GM12891 (cell line): ENCODE results near the gene HMCN1.

ENCODE experiments used
- DNase-seq: peaks from one replicate; pipeline ENCODE4 v3.0.0; 2011; ENCODE audit warnings: low spot score; ENCODE audit not compliant: insufficient read length
- FAIRE-seq: peaks from 2 replicates; lab custom pipeline; 2011; peaks lifted over from hg19 to GRCh38; lab: Jason Lieb, UNC
- PAX5 ChIP-seq: IDR thresholded peaks from 2 replicates; pipeline ENCODE4 v1.6.1; 2011; ENCODE audit warnings: low read length, moderate library complexity, mild to moderate bottlenecking; ENCODE audit not compliant: insufficient read depth, severe bottlenecking
- POLR2A ChIP-seq: IDR thresholded peaks from 2 replicates; pipeline ENCODE4 v1.6.1; 2011; ENCODE audit warnings: low read depth, low read length, control low read depth
- POLR2AphosphoS5 ChIP-seq: IDR thresholded peaks from 2 replicates; pipeline ENCODE4 v1.6.1; 2011; ENCODE audit warnings: low read depth, low read length, control low read depth
- POU2F2 ChIP-seq: IDR thresholded peaks from 2 replicates; pipeline ENCODE4 v1.6.1; 2011; ENCODE audit warnings: low read depth, mild to moderate bottlenecking, control low read depth, low read length, moderate library complexity
- SPI1 ChIP-seq: IDR thresholded peaks from 2 replicates; pipeline ENCODE4 v1.6.1; 2011; ENCODE audit warnings: low read depth, low read length, control low read depth
- TAF1 ChIP-seq: IDR thresholded peaks from 2 replicates; pipeline ENCODE4 v1.6.1; 2011; ENCODE audit warnings: low read depth, low read length, control low read depth

The HMCN1 gene

DNA sequence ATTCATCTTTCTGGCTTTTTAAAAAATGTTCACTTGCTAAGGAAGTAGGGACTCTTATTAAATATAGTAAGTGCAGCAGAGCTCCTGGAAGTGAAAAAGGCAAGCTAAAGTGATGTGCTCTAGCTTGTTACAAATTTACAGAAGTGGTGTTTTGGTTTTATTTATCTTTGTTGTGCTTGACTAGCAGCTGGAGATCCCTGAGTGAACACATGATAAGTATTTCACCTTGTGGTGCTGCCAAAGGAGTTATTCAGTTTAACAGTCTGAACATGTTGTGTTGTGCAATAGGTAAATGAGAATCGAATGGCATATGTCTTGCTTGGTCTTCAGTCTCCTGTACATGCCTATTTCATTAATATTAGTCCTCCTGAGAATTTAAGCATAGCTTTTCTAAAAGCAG, 325.1 kb downstream of the HMCN1 start:
- DNase-seq (no peak), FAIRE-seq (no peak)
- TF ChIP-seq POU2F2 (no peak), TAF1 (no peak), POLR2AphosphoS5 (no peak), POLR2A (no peak), SPI1 (no peak), PAX5 (no peak)

DNA sequence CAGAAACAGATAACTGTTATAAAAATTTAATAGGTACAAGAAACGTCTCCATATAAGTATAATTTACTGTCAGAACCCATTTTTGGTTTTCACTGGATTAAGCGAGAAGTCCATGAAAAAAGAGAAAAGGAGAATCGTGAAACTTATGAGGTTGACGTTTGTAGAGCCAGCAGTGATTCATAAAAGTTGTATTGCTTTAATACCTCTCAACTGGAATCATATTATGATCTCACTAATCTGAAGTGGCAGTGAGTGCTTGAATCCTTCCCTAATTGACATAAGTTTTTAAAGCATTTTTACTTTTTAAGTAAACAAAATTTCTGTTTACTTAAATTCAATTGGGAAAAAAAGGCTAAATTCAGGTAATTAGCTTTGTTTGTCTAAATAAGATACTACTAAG, 325.6 kb downstream of the HMCN1 start:
- FAIRE-seq = no peak
- DNase-seq = no peak
- TF ChIP-seq POLR2A (no peak), POU2F2 (no peak), PAX5 (no peak), TAF1 (no peak)

DNA sequence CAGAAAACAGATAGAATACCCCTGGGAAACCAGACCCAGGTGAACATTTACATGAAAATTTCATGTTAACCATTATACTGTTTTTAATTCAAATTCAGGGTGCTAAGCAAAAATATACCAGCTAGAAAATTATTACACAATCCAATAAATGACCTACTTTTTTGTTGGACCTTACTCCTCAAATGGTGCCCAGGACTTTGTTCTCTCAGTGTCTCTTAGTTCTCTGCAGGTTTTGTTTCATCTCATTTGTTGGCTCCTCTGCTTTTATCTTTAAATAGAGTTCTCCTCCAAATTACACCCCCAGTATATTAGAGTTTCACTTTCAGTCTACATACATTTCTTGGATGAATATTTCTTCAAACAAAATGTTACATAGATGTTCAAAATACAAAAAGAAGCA, 326.0 kb downstream of the HMCN1 start:
- TF ChIP-seq POLR2A (no peak), POU2F2 (no peak), PAX5 (no peak), TAF1 (no peak), POLR2AphosphoS5 (no peak), SPI1 (no peak)
- DNase-seq = no peak
- no peak for FAIRE-seq

DNA sequence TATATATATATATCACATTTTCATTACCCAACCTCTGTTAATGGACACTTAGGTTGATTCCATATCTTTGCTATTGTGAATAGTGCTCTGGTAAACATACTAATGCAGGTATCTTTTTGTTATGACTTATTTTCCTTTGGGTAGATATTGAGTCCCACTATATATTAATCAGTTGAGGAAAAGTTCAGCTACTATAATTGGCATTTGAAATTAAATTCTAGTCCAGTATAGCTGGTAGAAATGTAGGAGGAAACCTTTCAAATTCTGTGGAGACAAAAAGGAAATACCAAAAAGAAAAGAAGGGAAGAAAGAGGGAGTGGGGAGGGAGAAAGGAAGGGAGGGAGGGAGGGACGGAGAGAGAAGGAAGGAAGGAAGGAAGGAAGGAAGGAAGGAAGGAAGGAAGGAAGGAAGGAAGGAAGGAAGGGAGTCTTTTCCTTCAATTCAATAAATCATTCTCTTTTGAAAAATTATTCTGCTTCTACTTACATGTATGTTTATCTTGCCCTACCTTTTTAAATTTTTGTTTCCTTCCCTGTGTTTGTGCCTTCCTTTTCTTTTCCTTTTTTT, 329.0 kb downstream of the HMCN1 start:
- DNase-seq (no peak), FAIRE-seq (no peak)
- TF ChIP-seq PAX5 (no peak), POLR2A (no peak), TAF1 (no peak), POU2F2 (no peak), SPI1 (no peak), POLR2AphosphoS5 (no peak)

DNA sequence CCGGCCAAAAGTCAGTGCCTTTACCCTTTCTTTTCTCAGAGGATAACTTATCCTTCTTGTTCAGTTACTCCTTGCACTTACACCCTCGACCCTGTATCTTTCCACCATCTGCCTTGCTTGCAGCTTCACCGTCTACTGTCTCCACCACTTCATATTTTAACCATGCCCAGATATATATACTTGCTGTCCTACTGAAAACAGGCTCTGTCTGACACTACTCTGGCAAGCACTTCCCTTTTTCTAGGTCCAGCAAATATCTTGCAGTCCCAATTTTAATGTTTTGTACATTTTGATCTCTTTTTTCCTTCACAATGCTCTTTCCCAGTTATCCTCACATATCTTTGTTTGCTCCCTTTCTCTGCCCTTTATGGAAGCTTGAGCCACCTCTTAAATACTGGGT, 332.2 kb downstream of the HMCN1 start:
- TF ChIP-seq SPI1 = peak; percentile 69
- TF ChIP-seq POU2F2 = no peak
- no peak for DNase-seq
- FAIRE-seq = no peak

DNA sequence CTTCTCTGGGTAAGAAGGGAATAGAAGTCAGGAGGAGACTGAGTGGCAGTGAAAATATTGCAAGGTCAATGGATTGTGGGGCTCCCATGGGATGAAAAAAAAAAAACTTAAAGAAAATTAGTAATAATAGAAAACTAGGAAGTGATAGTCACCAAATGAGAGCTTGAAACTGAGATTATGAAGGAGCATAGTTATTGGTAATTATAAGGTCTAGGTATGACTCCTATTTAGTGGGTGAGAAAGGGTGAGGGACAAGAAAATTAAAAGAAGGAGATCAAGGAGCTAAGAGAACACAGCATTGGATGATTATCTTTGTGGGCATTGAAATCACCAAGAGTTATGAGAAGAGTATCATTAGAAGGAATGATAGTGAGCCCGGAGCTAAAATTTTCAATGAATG, 339.5 kb downstream of the HMCN1 start:
- TF ChIP-seq POU2F2 (no peak), TAF1 (no peak), POLR2AphosphoS5 (no peak), SPI1 (peak; percentile 21; the same call in 1 of the 2 replicates), POLR2A (no peak)

DNA sequence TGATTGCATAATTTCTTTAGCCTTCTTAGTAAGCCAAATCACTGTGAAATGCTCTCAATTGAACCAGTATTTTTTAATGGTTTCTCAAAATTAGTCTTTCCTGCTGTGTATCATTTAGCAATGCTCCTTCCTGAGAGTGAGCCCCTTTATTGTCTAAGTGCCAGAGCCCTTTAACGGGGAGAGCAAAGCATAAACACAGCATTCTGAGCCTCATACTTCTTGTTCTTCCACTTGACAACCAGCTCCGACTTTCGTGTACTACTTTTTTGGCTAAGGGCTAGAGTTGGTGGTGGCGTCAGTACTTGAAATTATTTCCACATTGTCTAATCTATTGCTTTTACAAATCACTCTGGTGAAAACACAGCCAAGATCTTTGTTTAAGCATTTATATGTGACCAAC, 341.8 kb downstream of the HMCN1 start:
- TF ChIP-seq POU2F2 (no peak), POLR2A (no peak), TAF1 (no peak), SPI1 (no peak), POLR2AphosphoS5 (no peak), PAX5 (no peak)
- FAIRE-seq (no peak), DNase-seq (no peak)

More for the DNA sequence above, 339.5 kb downstream of the HMCN1 start:
- FAIRE-seq (no peak), DNase-seq (no peak)

DNA sequence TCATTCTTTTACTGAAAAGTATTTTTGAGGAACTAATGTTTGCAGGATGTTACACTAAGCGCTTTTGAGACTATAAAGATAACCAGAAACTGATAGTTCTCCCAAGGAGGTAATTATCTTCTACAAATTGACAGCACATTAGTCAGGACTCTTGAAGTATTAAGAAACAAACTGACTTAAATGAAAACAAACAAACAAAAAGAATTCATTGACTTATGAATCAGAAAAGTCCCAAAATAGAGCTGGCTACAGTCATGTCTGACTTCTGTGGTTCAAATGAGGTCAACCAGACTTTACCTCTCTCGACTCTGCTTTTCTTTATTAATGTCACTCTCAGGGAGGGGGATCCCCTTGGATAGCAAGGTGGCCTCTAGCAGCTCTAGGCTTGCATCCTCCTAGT, 344.1 kb downstream of the HMCN1 start:
- FAIRE-seq (no peak), DNase-seq (no peak)
- no peak for TF ChIP-seq SPI1
- no peak for TF ChIP-seq POLR2A
- no peak for TF ChIP-seq POU2F2
- no peak for TF ChIP-seq TAF1
- TF ChIP-seq POLR2AphosphoS5 = no peak
- no peak for TF ChIP-seq PAX5

DNA sequence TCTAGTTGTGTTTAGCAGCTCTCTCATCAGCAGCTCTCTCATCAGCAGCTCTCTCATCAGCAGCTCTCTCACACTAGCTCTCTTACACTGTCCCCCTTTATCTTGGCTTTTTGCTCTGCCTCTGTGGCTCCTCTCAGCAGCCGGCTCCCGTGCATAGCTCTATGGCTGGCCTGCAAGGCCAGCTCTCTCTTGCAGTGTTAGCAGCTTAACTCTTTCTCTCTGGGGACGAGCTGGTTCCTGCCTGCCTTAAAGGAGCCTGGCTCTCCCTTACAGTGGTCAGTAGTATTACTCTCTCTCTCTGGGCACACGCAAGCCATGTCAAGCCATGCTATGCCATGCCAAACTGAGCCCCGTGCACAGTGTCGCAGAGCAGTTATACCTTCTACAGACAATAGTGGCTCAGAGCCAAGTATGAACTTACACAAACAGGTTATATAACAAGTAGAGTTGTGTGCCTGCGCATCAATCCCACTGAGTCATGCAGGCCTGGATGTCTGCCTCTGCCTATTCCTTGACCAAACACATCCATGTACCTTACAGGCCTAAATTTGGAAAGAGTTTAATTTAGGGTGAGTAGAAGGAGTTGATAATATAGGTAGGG, 345.0 kb downstream of the HMCN1 start:
- TF ChIP-seq POLR2AphosphoS5 (no peak), PAX5 (no peak), SPI1 (no peak), TAF1 (no peak), POU2F2 (no peak), POLR2A (no peak)
- no peak for DNase-seq
- FAIRE-seq = no peak

DNA sequence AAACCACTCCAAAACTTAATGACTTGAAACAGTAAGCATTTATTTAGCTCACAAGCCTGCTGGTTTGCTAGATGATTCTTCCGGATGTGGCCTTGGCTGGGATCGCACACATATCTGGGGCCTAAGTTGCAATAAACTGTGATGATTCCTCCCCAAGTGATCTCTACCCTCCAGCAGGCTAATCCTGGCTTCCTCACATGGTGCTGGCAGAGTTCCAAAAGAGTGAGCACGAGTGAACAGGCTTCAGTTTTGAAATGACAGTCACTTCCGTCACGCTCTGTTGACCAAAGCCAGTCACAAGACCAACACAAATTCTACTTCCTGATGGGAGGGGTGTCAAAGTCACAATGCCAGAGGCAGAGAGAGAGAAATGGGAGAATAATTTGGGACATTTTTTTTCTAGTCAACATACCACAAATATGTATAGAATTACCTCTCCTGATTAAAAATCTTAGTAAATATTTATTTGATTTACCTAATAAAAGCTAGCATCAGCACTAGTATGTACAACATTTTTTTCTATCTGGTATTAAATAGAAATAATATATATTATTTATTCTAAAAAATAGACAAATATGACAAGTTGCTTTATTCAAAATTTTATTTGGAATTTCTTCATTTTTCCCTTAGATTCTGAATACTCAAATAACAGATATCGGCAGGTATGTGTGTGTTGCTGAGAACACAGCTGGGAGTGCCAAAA, 348.2 kb downstream of the HMCN1 start:
- TF ChIP-seq TAF1 (no peak), POU2F2 (no peak), PAX5 (peak; percentile 99), SPI1 (peak; percentile 20; the same call in 1 of the 2 replicates)
- FAIRE-seq = peak; percentile 92
- peak; percentile 1 for DNase-seq
